IMR-90 (cell line): ENCODE measurements around the gene RFX2. TPM values are rescaled to one million over a fixed set of nuclear protein-coding genes. Genes with fewer than 3 reads are reported as not detected.

ENCODE experiments used
- ATAC-seq: fragments of 200-7000 bp; cut with Tn5 transposase; 2 replicates; pipeline ENCODE4 v1.9.1; 2020; ENCODE audit warnings: low read depth, mild to moderate bottlenecking, moderate library complexity
- BruUV-seq: library from RNA; stranded (reverse); fragments of 400-500 nt; replicated peaks from 2 replicates; lab custom pipeline; 2021; lab: Mats Ljungman, UMichigan
- CTCF ChIA-PET: fragments of 300-600 bp; formaldehyde crosslinking; extraction: SDS; loops from one replicate; lab custom pipeline; 2021; ENCODE audit warnings: antibody characterized with exemption; lab: Yijun Ruan, JAX
- POLR2A ChIA-PET: fragments of 300-600 bp; sonication (Branson Sonifier 250); formaldehyde crosslinking; loops from one replicate; lab custom pipeline; 2022; ENCODE audit warnings: antibody characterized with exemption; ENCODE audit not compliant: unreplicated experiment; lab: Charles Lee
- DNase-seq: peaks from one replicate; pipeline ENCODE4 v3.0.0; 2013
- H2AFZ ChIP-seq: replicated peaks from 2 replicates; pipeline ENCODE3; 2013; ENCODE audit warnings: low read length, mild to moderate bottlenecking; ENCODE audit not compliant: poor library complexity
- H2AK5ac ChIP-seq: 2 replicates; pipeline ENCODE4 v1.6.1; 2013; ENCODE audit warnings: low read depth, low read length, inconsistent platforms
- H2AK9ac ChIP-seq: replicated peaks from 2 replicates; pipeline ENCODE3; 2013; ENCODE audit warnings: mild to moderate bottlenecking, low read depth, low read length, moderate library complexity; ENCODE audit not compliant: poor library complexity
- H2BK120ac ChIP-seq: 2 replicates; pipeline ENCODE4 v1.6.1; 2013; ENCODE audit warnings: low read depth, low read length, inconsistent platforms
- H2BK15ac ChIP-seq: 3 replicates; pipeline ENCODE4 v1.6.1; 2013; ENCODE audit warnings: low read depth, low read length, inconsistent platforms
- H2BK20ac ChIP-seq: 2 replicates; pipeline ENCODE4 v1.6.1; 2013; ENCODE audit warnings: low read depth, mild to moderate bottlenecking, inconsistent platforms, low read length, moderate library complexity
- H2BK5ac ChIP-seq: 2 replicates; pipeline ENCODE4 v1.6.1; 2013; ENCODE audit warnings: mild to moderate bottlenecking, low read depth, low read length, inconsistent platforms; ENCODE audit not compliant: poor library complexity, severe bottlenecking
- H3K14ac ChIP-seq: replicated peaks from 2 replicates; pipeline ENCODE4 v1.6.1; 2013; ENCODE audit warnings: low read depth, low read length, inconsistent platforms
- H3K18ac ChIP-seq: 2 replicates; pipeline ENCODE4 v1.6.1; 2013; ENCODE audit warnings: low read depth, low read length, control low read depth
- H3K23ac ChIP-seq: 2 replicates; pipeline ENCODE4 v1.6.1; 2013; ENCODE audit warnings: low read depth, low read length, inconsistent platforms
- H3K27ac ChIP-seq: 2 replicates; pipeline ENCODE4 v1.5.1; 2013; ENCODE audit warnings: mild to moderate bottlenecking, control low read depth, low read length; ENCODE audit not compliant: insufficient read depth
- H3K27me3 ChIP-seq: 2 replicates; pipeline ENCODE4 v1.6.1; 2013; ENCODE audit warnings: low read length; ENCODE audit not compliant: control insufficient read depth, insufficient read depth
- H3K36me3 ChIP-seq: 2 replicates; pipeline ENCODE4 v1.6.1; 2013; ENCODE audit warnings: low read length, mixed read lengths; ENCODE audit not compliant: control insufficient read depth, insufficient read depth
- H3K4ac ChIP-seq: 2 replicates; pipeline ENCODE4 v1.6.1; 2013; ENCODE audit warnings: low read depth, low read length, inconsistent platforms
- H3K4me1 ChIP-seq: 2 replicates; pipeline ENCODE4 v1.6.1; 2013; ENCODE audit warnings: low read length, mixed read lengths; ENCODE audit not compliant: control insufficient read depth, insufficient read depth
- H3K4me2 ChIP-seq: 2 replicates; pipeline ENCODE4 v1.6.1; 2013; ENCODE audit warnings: low read depth, mild to moderate bottlenecking, control low read depth, low read length, moderate library complexity
- H3K4me3 ChIP-seq: 2 replicates; pipeline ENCODE4 v1.5.1; 2013; ENCODE audit warnings: low read depth, mild to moderate bottlenecking, control low read depth, low read length, moderate library complexity; ENCODE audit not compliant: insufficient read depth
- H3K56ac ChIP-seq: 2 replicates; pipeline ENCODE4 v1.6.1; 2013; ENCODE audit warnings: low read length, inconsistent platforms; ENCODE audit not compliant: insufficient read depth; ENCODE audit errors: extremely low read depth
- H3K79me1 ChIP-seq, 2 experiments: 2 replicates each; pipeline ENCODE4 v1.6.1; 2013; ENCODE audit warnings: low read length in 2 of 2, inconsistent platforms in 1 of 2, low read depth in 1 of 2
- H3K9ac ChIP-seq: 2 replicates; pipeline ENCODE4 v1.6.1; 2013; ENCODE audit warnings: low read depth, low read length, control low read depth
- H3K9me1 ChIP-seq: 2 replicates; pipeline ENCODE4 v1.6.1; 2013; ENCODE audit warnings: low read length, inconsistent platforms; ENCODE audit not compliant: insufficient read depth
- H3K9me3 ChIP-seq: 2 replicates; pipeline ENCODE4 v1.6.1; 2013; ENCODE audit warnings: low read length; ENCODE audit not compliant: control insufficient read depth, insufficient read depth
- H4K20me1 ChIP-seq: 2 replicates; pipeline ENCODE4 v1.6.1; 2013; ENCODE audit warnings: low read length, inconsistent platforms; ENCODE audit not compliant: insufficient read depth
- H4K5ac ChIP-seq: 2 replicates; pipeline ENCODE4 v1.6.1; 2013; ENCODE audit warnings: mild to moderate bottlenecking, low read depth, low read length, control low read depth
- H4K8ac ChIP-seq, 2 experiments: 2 replicates each; pipeline ENCODE4 v1.6.1; 2013; ENCODE audit warnings: low read depth in 2 of 2, low read length in 2 of 2, control low read depth in 1 of 2, inconsistent platforms in 1 of 2
- H4K91ac ChIP-seq: 2 replicates; pipeline ENCODE4 v1.6.1; 2013; ENCODE audit warnings: low read depth, low read length, inconsistent platforms; ENCODE audit not compliant: insufficient read depth
- BHLHE40 ChIP-seq: fragments of 150-350 bp; IDR thresholded peaks from 2 replicates; pipeline ENCODE4 v1.6.1; 2016; ENCODE audit warnings: mild to moderate bottlenecking, low read depth, low read length
- CEBPB ChIP-seq: IDR thresholded peaks from 2 replicates; pipeline ENCODE4 v1.6.1; 2012; ENCODE audit warnings: low read depth, low read length, improper control_type of control experiment
- CHD1 ChIP-seq: IDR thresholded peaks from 2 replicates; pipeline ENCODE4 v1.6.1; 2012; ENCODE audit warnings: low read depth, low read length, improper control_type of control experiment
- CTCF ChIP-seq: conservative IDR thresholded peaks from 2 replicates; pipeline ENCODE4 v1.5.1; 2012; ENCODE audit warnings: mild to moderate bottlenecking, low read depth, low read length, improper control_type of control experiment
- ELK1 ChIP-seq: fragments of 150-350 bp; IDR thresholded peaks from 2 replicates; pipeline ENCODE4 v1.6.1; 2016; ENCODE audit warnings: low read depth, mild to moderate bottlenecking, low read length, moderate library complexity, borderline replicate concordance
- FOS ChIP-seq: fragments of 150-350 bp; IDR thresholded peaks from 2 replicates; pipeline ENCODE4 v1.6.1; 2016; ENCODE audit warnings: low read depth, low read length
- MAFK ChIP-seq: IDR thresholded peaks from 2 replicates; pipeline ENCODE4 v1.6.1; 2012; ENCODE audit warnings: low read depth, low read length, improper control_type of control experiment
- MAZ ChIP-seq: IDR thresholded peaks from 2 replicates; pipeline ENCODE4 v1.6.1; 2012; ENCODE audit warnings: low read depth, mild to moderate bottlenecking, low read length, improper control_type of control experiment, moderate library complexity, borderline replicate concordance
- MXI1 ChIP-seq: IDR thresholded peaks from 2 replicates; pipeline ENCODE4 v1.6.1; 2012; ENCODE audit warnings: low read depth, mild to moderate bottlenecking, low read length, moderate library complexity, borderline replicate concordance
- NFE2L2 ChIP-seq: fragments of 150-350 bp; IDR thresholded peaks from 2 replicates; pipeline ENCODE4 v1.6.1; 2016; ENCODE audit warnings: low read depth, mild to moderate bottlenecking, low read length
- POLR2A ChIP-seq: IDR thresholded peaks from 2 replicates; pipeline ENCODE4 v1.6.1; 2012; ENCODE audit warnings: mild to moderate bottlenecking, low read depth, low read length
- RFX5 ChIP-seq: IDR thresholded peaks from 2 replicates; pipeline ENCODE4 v1.8.0; 2012; ENCODE audit warnings: low read depth, mild to moderate bottlenecking, low read length, moderate library complexity
- SMC3 ChIP-seq: fragments of 150-350 bp; IDR thresholded peaks from 2 replicates; pipeline ENCODE4 v1.6.1; 2016; ENCODE audit warnings: low read depth, mild to moderate bottlenecking, antibody characterized with exemption, low read length, moderate library complexity
- WGBS, 2 experiments: methylation state at CpG; one replicate each; pipeline versions ENCODE4 v1.1.5 to v1.1.7; 2013; ENCODE audit warnings: missing lambda C conversion rate in 2 of 2; ENCODE audit not compliant: insufficient read length in 1 of 2; ENCODE audit errors: extremely low coverage in 2 of 2; 5-methylcytosine and 5-hydroxymethylcytosine counted together
- dilution Hi-C: fragments of 300-500 bp; cut with HindIII; formaldehyde crosslinking; loops from one replicate; pipeline ENCODE4 v1.14.3; 2018; ENCODE audit warnings: low sequenced_read_pairs; ENCODE audit not compliant: unreplicated experiment
- in situ Hi-C: fragments of 300-500 bp; cut with MboI; formaldehyde crosslinking; loops from 3 replicates; pipeline ENCODE4 v1.14.3; 2019; ENCODE audit warnings: low sequenced_read_pairs, inconsistent platforms, mixed read lengths
- intact Hi-C: fragments of 100-400 bp; cut with micrococcal nuclease; formaldehyde crosslinking; loops from 2 replicates; pipeline ENCODE4 v1.10.0; 2022
- polyA plus RNA-seq, 3 experiments: library from polyadenylated mRNA; depleted of rRNA; stranded (reverse); fragments of >200 nt; gene quantifications; 2 replicates each; pipeline ENCODE4 v1.2.3, GENCODE V29; 2012; ENCODE audit warnings: low replicate concordance in 1 of 3
- total RNA-seq: library from RNA; depleted of rRNA; stranded (reverse); fragments of >200 nt; gene quantifications from 2 replicates; pipeline ENCODE4 v1.2.3, GENCODE V29; 2012
- TF ChIP-seq, protein P1 (sequence below): fragments of 150-350 bp; IDR thresholded peaks from 2 replicates; pipeline ENCODE4 v1.6.1; 2017; ENCODE audit warnings: mild to moderate bottlenecking, antibody characterized with exemption, low read length, low read depth

Gene RFX2
- total and polyA plus RNA-seq, 2 of the 4 experiments (the other 2 are of a cell fraction): 2.2 to 4.9 TPM

DNA sequence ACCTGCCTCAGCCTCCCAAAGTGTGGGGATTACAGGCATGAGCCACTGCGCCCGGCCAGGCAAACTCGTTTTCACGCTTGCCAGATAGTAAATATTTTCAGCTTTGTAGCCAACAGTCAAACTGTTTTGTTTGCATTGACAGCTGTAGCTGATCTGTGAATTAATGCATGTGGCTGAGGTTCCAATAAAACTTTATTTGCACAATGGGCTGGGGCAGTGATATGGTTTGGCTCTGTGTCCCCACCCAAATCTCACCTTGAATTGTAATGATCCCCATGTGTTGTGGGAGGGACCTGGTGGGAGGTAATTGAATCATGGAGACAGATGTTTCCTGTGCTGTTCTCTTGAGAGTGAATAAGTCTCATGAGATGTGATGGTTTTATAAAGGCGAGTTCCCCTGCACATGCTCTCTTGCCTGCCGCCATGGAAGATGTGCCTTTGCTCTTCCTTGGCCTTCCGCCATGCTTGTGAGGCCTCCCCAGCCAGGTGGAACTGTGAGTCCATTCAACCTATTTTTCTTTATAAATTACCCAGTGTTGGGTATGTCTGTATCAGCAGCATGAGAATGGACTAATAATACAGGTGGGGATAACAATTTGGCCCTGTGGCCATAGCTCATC lies 110.0 kb downstream of the RFX2 start:
- TF ChIP-seq, protein P1, sequence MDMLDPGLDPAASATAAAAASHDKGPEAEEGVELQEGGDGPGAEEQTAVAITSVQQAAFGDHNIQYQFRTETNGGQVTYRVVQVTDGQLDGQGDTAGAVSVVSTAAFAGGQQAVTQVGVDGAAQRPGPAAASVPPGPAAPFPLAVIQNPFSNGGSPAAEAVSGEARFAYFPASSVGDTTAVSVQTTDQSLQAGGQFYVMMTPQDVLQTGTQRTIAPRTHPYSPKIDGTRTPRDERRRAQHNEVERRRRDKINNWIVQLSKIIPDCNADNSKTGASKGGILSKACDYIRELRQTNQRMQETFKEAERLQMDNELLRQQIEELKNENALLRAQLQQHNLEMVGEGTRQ: no peak
- no peak for TF ChIP-seq NFE2L2
- TF ChIP-seq MXI1: no peak
- TF ChIP-seq CHD1: no peak
- no peak for TF ChIP-seq ELK1
- no peak for TF ChIP-seq MAFK
- no peak for TF ChIP-seq SMC3
- TF ChIP-seq CTCF: no peak
- TF ChIP-seq MAZ: no peak
- no peak for TF ChIP-seq POLR2A
- TF ChIP-seq FOS: no peak
- no peak for TF ChIP-seq CEBPB
- no peak for TF ChIP-seq RFX5
- no peak for TF ChIP-seq BHLHE40
- Histone ChIP-seq H3K9me3 (no peaks in the 10 kb centered on the region), H2BK5ac (no peak overlapping the region), H3K27ac (no peak overlapping the region), H2BK120ac (no peak overlapping the region), H3K9ac (no peak overlapping the region), H4K8ac (no peak overlapping the region), H3K9me1 (no peaks in the 10 kb centered on the region), H3K4me3 (no peak overlapping the region), H2BK15ac (no peak overlapping the region), H4K20me1 (no peaks in the 10 kb centered on the region), H3K79me1 (no peaks in the 10 kb centered on the region), H2AK9ac (no peak overlapping the region), H4K91ac (no peak overlapping the region), H3K56ac (no peak overlapping the region), H3K4me2 (no peak overlapping the region), H3K27me3 (no peaks in the 10 kb centered on the region), H2BK20ac (no peak overlapping the region), H2AK5ac (no peak overlapping the region), H2AFZ (no peak overlapping the region), H3K23ac (no peak overlapping the region), H3K4me1 (no peaks in the 10 kb centered on the region), H3K4ac (no peak overlapping the region), H3K14ac (no peak overlapping the region), H3K18ac (no peak overlapping the region), H4K5ac (no peak overlapping the region), H3K36me3 (peaks cover 5% of the 10 kb centered on the region; the same call in 1 of the 2 replicates)
- dilution Hi-C loops (no loop called here), intact Hi-C loops (no loop called here), in situ Hi-C loops (no loop called here)
- ChIA-PET POLR2A (no interaction called here), CTCF (no interaction called here)
- no TSS peak for BruUV-seq
- ATAC-seq (no peak), DNase-seq (no peak)
- WGBS, 2 experiments: 96% methylated on average over 4 of the region's 7 CpGs; no CpG with 5 or more reads in 1 of the 2 experiments
